Effector memory CD4-positive, alpha-beta T cell (primary cell): ENCODE data around the gene MRPL24.
"Not testable (repeated sequence)": the region's sequence is repeated elsewhere in the genome, so short reads cannot be mapped to it uniquely, and the experiment has no call there.

Experiments used
- DNase-seq, 3 donors: peaks; one replicate each; pipeline ENCODE4 v3.0.0-alpha.2; 2020
- H3K27ac ChIP-seq: 2 replicates; pipeline ENCODE4 v1.7.0; 2013; ENCODE audit warnings: mild to moderate bottlenecking, low read length, moderate library complexity; ENCODE audit not compliant: insufficient read depth, poor library complexity, severe bottlenecking
- H3K27me3 ChIP-seq: replicated peaks from 2 replicates; pipeline ENCODE4 v1.7.0; 2013; ENCODE audit warnings: mild to moderate bottlenecking, low read length; ENCODE audit not compliant: insufficient read depth, control insufficient read depth, poor library complexity, severe bottlenecking
- H3K36me3 ChIP-seq: 2 replicates; pipeline ENCODE4 v1.7.0; 2013; ENCODE audit warnings: mild to moderate bottlenecking, low read length, moderate library complexity; ENCODE audit not compliant: control insufficient read depth, insufficient read depth
- H3K4me1 ChIP-seq: 2 replicates; pipeline ENCODE4 v1.7.0; 2013; ENCODE audit warnings: low read length, mild to moderate bottlenecking; ENCODE audit not compliant: control insufficient read depth, insufficient read depth, poor library complexity, severe bottlenecking
- H3K4me3 ChIP-seq: 2 replicates; pipeline ENCODE4 v1.7.0; 2013; ENCODE audit warnings: low read length, low read depth, mild to moderate bottlenecking; ENCODE audit not compliant: insufficient read depth, poor library complexity, severe bottlenecking
- H3K9me3 ChIP-seq: 2 replicates; pipeline ENCODE4 v1.7.0; 2013; ENCODE audit warnings: mild to moderate bottlenecking, low read length, moderate library complexity; ENCODE audit not compliant: control insufficient read depth

The MRPL24 gene

GRCh38 chr1:156760092-156760795 is 19.4 kb upstream of the MRPL24 start:
- Histone ChIP-seq H3K27me3 (no peaks in the 10 kb centered on the region), H3K4me3 (no peak overlapping the region)

GRCh38 chr1:156757572-156758253 is 16.8 kb upstream of the MRPL24 start:
- H3K27me3 ChIP-seq, H3K4me1 ChIP-seq, H3K9me3 ChIP-seq, H3K27ac ChIP-seq, DNase-seq, H3K4me3 ChIP-seq, H3K36me3 ChIP-seq: not testable (repeated sequence)

More at GRCh38 chr1:156760092-156760795, 19.4 kb upstream of the MRPL24 start:
- no peak for DNase-seq
- Histone ChIP-seq H3K9me3 (no peaks in the 10 kb centered on the region), H3K4me1 (no peaks in the 10 kb centered on the region), H3K36me3 (no peaks in the 10 kb centered on the region), H3K27ac (no peak overlapping the region)

- no peak overlapping the region for H3K27ac ChIP-seq
- no peaks in the 10 kb centered on the region for H3K9me3 ChIP-seq
- no peak for DNase-seq
- H3K4me1 ChIP-seq = peaks cover 11% of the 10 kb centered on the region
- H3K4me3 ChIP-seq = no peak overlapping the region
- H3K27me3 ChIP-seq = no peaks in the 10 kb centered on the region
- no peaks in the 10 kb centered on the region for H3K36me3 ChIP-seq
Observed at GRCh38 chr1:156756355-156756754, 15.5 kb upstream of the MRPL24 start.

GRCh38 chr1:156755527-156755950 is 14.7 kb upstream of the MRPL24 start:
- no peak overlapping the region for H3K4me3 ChIP-seq
- no peaks in the 10 kb centered on the region for H3K27me3 ChIP-seq
- peaks cover 11% of the 10 kb centered on the region for H3K4me1 ChIP-seq
- no peaks in the 10 kb centered on the region for H3K36me3 ChIP-seq
- no peaks in the 10 kb centered on the region for H3K9me3 ChIP-seq
- H3K27ac ChIP-seq = no peak overlapping the region
- DNase-seq = no peak

- peaks cover 23% of the 10 kb centered on the region for H3K4me1 ChIP-seq
- no peak overlapping the region for H3K4me3 ChIP-seq
- no peaks in the 10 kb centered on the region for H3K9me3 ChIP-seq
- no peak overlapping the region for H3K27ac ChIP-seq
- DNase-seq = no peak
- H3K27me3 ChIP-seq = no peaks in the 10 kb centered on the region
- no peaks in the 10 kb centered on the region for H3K36me3 ChIP-seq
Observed at GRCh38 chr1:156754219-156754618, 13.3 kb upstream of the MRPL24 start.

GRCh38 chr1:156752843-156753482 is 12.1 kb upstream of the MRPL24 start:
- H3K9me3 ChIP-seq = no peaks in the 10 kb centered on the region
- no peak overlapping the region for H3K4me3 ChIP-seq
- no peaks in the 10 kb centered on the region for H3K36me3 ChIP-seq
- H3K27ac ChIP-seq = no peak overlapping the region
- H3K27me3 ChIP-seq = no peaks in the 10 kb centered on the region
- H3K4me1 ChIP-seq = peaks cover 36% of the 10 kb centered on the region
- no peak for DNase-seq

- Histone ChIP-seq H3K36me3 (no peaks in the 10 kb centered on the region), H3K4me3 (peak overlapping the region; percentile 88), H3K9me3 (no peaks in the 10 kb centered on the region), H3K4me1 (peaks cover 45% of the 10 kb centered on the region), H3K27me3 (no peaks in the 10 kb centered on the region), H3K27ac (peak overlapping the region; percentile 87)
- DNase-seq = peak; percentile 93 to 96 (median 96)
Observed at GRCh38 chr1:156751757-156752481, 11.0 kb upstream of the MRPL24 start.

- H3K27me3 ChIP-seq = no peaks in the 10 kb centered on the region
- peak within 1 kb of the TSS; percentile 87 for H3K27ac ChIP-seq
- H3K4me1 ChIP-seq = peaks cover 51% of the 10 kb centered on the region
- no peaks in the 10 kb centered on the region for H3K9me3 ChIP-seq
- DNase-seq = no peak
- H3K4me3 ChIP-seq = peak within 1 kb of the TSS; percentile 95
- no peaks in the 10 kb centered on the region for H3K36me3 ChIP-seq
Observed at GRCh38 chr1:156751451-156751756, 10.5 kb upstream of the MRPL24 start, which contains the start of gene HDGF. Gene HDGF (minus strand): TSS chr1:156751675. CDS start chr1:156751429, 246 bp downstream.

GRCh38 chr1:156750711-156751450 is 10.0 kb upstream of the MRPL24 start:
- DNase-seq = peak in 1 of 3 donors; percentile 20
- no peaks in the 10 kb centered on the region for H3K9me3 ChIP-seq
- H3K4me3 ChIP-seq = peak overlapping the region; percentile 95
- no peaks in the 10 kb centered on the region for H3K36me3 ChIP-seq
- no peaks in the 10 kb centered on the region for H3K27me3 ChIP-seq
- H3K27ac ChIP-seq = peak overlapping the region; percentile 77
- H3K4me1 ChIP-seq = peaks cover 53% of the 10 kb centered on the region
